HG03103 (cell line): ENCODE data around the gene RNF186.
"Not testable (repeated sequence)": the region's sequence is repeated elsewhere in the genome, so short reads cannot be mapped to it uniquely, and the experiment has no call there.

Experiments
- ATAC-seq: cut with Tn5 transposase; IDR thresholded peaks from one replicate; pipeline ENCODE4 v1.9.1; 2021; ENCODE audit warnings: low read depth; ENCODE audit not compliant: unreplicated experiment

Gene RNF186

GRCh38 chr1:19814681-19815503 lies at the start of gene RNF186:
Gene RNF186, minus strand, starts transcription at chr1:19815283. Its CDS starts 182 bp downstream, at chr1:19815101.
- ATAC-seq: no peak

GRCh38 chr1:19864570-19865160 lies 49.6 kb upstream of the RNF186 start:
- no peak for ATAC-seq

GRCh38 chr1:19862944-19863343 lies 47.9 kb upstream of the RNF186 start:
- ATAC-seq: no peak

- no peak for ATAC-seq
Observed at GRCh38 chr1:19861842-19862530, 46.9 kb upstream of the RNF186 start.

GRCh38 chr1:19861034-19861433 lies 46.0 kb upstream of the RNF186 start:
- ATAC-seq: no peak

- ATAC-seq: no peak
Observed at GRCh38 chr1:19860418-19860817, 45.3 kb upstream of the RNF186 start.

GRCh38 chr1:19859876-19860275 lies 44.8 kb upstream of the RNF186 start:
- ATAC-seq: no peak

- no peak for ATAC-seq
Observed at GRCh38 chr1:19858893-19859292, 43.8 kb upstream of the RNF186 start.

- no peak for ATAC-seq
Observed at GRCh38 chr1:19854866-19855265, 39.8 kb upstream of the RNF186 start.

- no peak for ATAC-seq
Observed at GRCh38 chr1:19852036-19852435, 37.0 kb upstream of the RNF186 start.

- ATAC-seq: no peak
Observed at GRCh38 chr1:19850214-19850613, 35.1 kb upstream of the RNF186 start.

GRCh38 chr1:19849307-19849706 lies 34.2 kb upstream of the RNF186 start:
- ATAC-seq: not testable (repeated sequence)

- not testable (repeated sequence) for ATAC-seq
Observed at GRCh38 chr1:19847334-19847733, 32.3 kb upstream of the RNF186 start.

- no peak for ATAC-seq
Observed at GRCh38 chr1:19846338-19846737, 31.3 kb upstream of the RNF186 start.

- ATAC-seq: no peak
Observed at GRCh38 chr1:19845555-19845954, 30.5 kb upstream of the RNF186 start.

GRCh38 chr1:19844731-19845495 lies 29.8 kb upstream of the RNF186 start:
- ATAC-seq: no peak

GRCh38 chr1:19840228-19840627 lies 25.1 kb upstream of the RNF186 start:
- no peak for ATAC-seq

- no peak for ATAC-seq
Observed at GRCh38 chr1:19837866-19838265, 22.8 kb upstream of the RNF186 start.

GRCh38 chr1:19835578-19835977 lies 20.5 kb upstream of the RNF186 start:
- no peak for ATAC-seq

- no peak for ATAC-seq
Observed at GRCh38 chr1:19831441-19831840, 16.4 kb upstream of the RNF186 start.

GRCh38 chr1:19828546-19828945 lies 13.5 kb upstream of the RNF186 start:
- no peak for ATAC-seq
